Measurements from ENCODE around the gene SCYL1. TPM values are rescaled to one million over a fixed set of nuclear protein-coding genes. Genes with fewer than 3 reads are reported as not detected.

Gene SCYL1
- total and polyA plus RNA-seq, 4 donors: 33.7 to 62.0 (median 52.6) TPM

GRCh38 chr11:65503368-65503948 lies 21.4 kb upstream of the SCYL1 start:
- peak overlapping the region; percentile 67 to 100 (median 85) for H3K4me3 ChIP-seq (ENCODE audit: low read depth in 1 of 3, low read length in 3 of 3)
- peak overlapping the region; percentile 100 for H3K27ac ChIP-seq (ENCODE audit: low read depth in 1 of 2, low read length in 2 of 2)
- peaks cover 0 to 41% (median 21%) of the 10 kb centered on the region in 4 donors for H3K4me1 ChIP-seq (ENCODE audit: control insufficient read depth in 4 of 4, insufficient read depth in 4 of 4, low read length in 3 of 4)
- H3K36me3 ChIP-seq (ENCODE audit: control insufficient read depth in 4 of 4, insufficient read depth in 3 of 4, low read depth in 1 of 4, low read length in 3 of 4): peaks cover 8 to 48% (median 25%) of the 10 kb centered on the region in 4 donors
- WGBS: 9% methylated on average over 3 of the region's 3 CpGs
- H3K9me3 ChIP-seq (ENCODE audit: control insufficient read depth in 4 of 4, low read length in 3 of 4): no peaks in the 10 kb centered on the region
- TF ChIP-seq, protein P1, sequence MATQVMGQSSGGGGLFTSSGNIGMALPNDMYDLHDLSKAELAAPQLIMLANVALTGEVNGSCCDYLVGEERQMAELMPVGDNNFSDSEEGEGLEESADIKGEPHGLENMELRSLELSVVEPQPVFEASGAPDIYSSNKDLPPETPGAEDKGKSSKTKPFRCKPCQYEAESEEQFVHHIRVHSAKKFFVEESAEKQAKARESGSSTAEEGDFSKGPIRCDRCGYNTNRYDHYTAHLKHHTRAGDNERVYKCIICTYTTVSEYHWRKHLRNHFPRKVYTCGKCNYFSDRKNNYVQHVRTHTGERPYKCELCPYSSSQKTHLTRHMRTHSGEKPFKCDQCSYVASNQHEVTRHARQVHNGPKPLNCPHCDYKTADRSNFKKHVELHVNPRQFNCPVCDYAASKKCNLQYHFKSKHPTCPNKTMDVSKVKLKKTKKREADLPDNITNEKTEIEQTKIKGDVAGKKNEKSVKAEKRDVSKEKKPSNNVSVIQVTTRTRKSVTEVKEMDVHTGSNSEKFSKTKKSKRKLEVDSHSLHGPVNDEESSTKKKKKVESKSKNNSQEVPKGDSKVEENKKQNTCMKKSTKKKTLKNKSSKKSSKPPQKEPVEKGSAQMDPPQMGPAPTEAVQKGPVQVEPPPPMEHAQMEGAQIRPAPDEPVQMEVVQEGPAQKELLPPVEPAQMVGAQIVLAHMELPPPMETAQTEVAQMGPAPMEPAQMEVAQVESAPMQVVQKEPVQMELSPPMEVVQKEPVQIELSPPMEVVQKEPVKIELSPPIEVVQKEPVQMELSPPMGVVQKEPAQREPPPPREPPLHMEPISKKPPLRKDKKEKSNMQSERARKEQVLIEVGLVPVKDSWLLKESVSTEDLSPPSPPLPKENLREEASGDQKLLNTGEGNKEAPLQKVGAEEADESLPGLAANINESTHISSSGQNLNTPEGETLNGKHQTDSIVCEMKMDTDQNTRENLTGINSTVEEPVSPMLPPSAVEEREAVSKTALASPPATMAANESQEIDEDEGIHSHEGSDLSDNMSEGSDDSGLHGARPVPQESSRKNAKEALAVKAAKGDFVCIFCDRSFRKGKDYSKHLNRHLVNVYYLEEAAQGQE (IDR thresholded peaks at IDR 0.05): peak; percentile 4
- no peak for TF ChIP-seq NR2F2 (IDR thresholded peaks at IDR 0.05)
- no peaks in the 10 kb centered on the region for H3K27me3 ChIP-seq (ENCODE audit: control insufficient read depth in 4 of 4, insufficient read depth in 4 of 4, low read length in 3 of 4)
- DNase-seq (ENCODE audit: low spot score): no peak
- H3K9ac ChIP-seq (ENCODE audit: low read depth in 1 of 2, low read length in 2 of 2): peak overlapping the region; percentile 100

DNA sequence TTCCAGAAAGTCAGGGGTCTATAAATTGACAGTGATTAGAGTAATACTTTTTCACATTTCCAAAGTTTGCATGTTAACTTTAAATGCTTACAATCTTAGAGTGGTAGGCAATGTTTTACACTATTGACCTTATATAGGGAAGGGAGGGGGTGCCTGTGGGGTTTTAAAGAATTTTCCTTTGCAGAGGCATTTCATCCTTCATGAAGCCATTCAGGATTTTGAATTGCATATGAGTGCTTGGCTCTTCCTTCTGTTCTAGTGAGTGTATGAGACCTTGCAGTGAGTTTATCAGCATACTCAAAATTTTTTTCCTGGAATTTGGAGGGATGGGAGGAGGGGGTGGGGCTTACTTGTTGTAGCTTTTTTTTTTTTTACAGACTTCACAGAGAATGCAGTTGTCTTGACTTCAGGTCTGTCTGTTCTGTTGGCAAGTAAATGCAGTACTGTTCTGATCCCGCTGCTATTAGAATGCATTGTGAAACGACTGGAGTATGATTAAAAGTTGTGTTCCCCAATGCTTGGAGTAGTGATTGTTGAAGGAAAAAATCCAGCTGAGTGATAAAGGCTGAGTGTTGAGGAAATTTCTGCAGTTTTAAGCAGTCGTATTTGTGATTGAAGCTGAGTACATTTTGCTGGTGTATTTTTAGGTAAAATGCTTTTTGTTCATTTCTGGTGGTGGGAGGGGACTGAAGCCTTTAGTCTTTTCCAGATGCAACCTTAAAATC lies 20.8 kb upstream of the SCYL1 start:
- H3K4me1 ChIP-seq (ENCODE audit: control insufficient read depth in 4 of 4, insufficient read depth in 4 of 4, low read length in 3 of 4): peaks cover 0 to 41% (median 21%) of the 10 kb centered on the region in 4 donors
- peak overlapping the region; percentile 67 to 100 (median 85) for H3K4me3 ChIP-seq (ENCODE audit: low read depth in 1 of 3, low read length in 3 of 3)
- H3K9ac ChIP-seq (ENCODE audit: low read depth in 1 of 2, low read length in 2 of 2): peak overlapping the region; percentile 100
- WGBS: 3% methylated on average over 3 of the region's 3 CpGs
- peaks cover 8 to 48% (median 25%) of the 10 kb centered on the region in 4 donors for H3K36me3 ChIP-seq (ENCODE audit: control insufficient read depth in 4 of 4, insufficient read depth in 3 of 4, low read depth in 1 of 4, low read length in 3 of 4)
- H3K27ac ChIP-seq (ENCODE audit: low read depth in 1 of 2, low read length in 2 of 2): peak overlapping the region; percentile 94 to 100
- H3K27me3 ChIP-seq (ENCODE audit: control insufficient read depth in 4 of 4, insufficient read depth in 4 of 4, low read length in 3 of 4): no peaks in the 10 kb centered on the region
- TF ChIP-seq FOXA2 (IDR thresholded peaks at IDR 0.05): no peak
- peak; percentile 36 for TF ChIP-seq TAF1 (conservative IDR thresholded peaks at IDR 0.05)
- no peaks in the 10 kb centered on the region for H3K9me3 ChIP-seq (ENCODE audit: control insufficient read depth in 4 of 4, low read length in 3 of 4)
- no peak for DNase-seq (ENCODE audit: low spot score)

- H3K36me3 ChIP-seq (ENCODE audit: control insufficient read depth in 4 of 4, insufficient read depth in 3 of 4, low read depth in 1 of 4, low read length in 3 of 4): peaks cover 8 to 48% (median 25%) of the 10 kb centered on the region in 4 donors
- no peaks in the 10 kb centered on the region for H3K9me3 ChIP-seq (ENCODE audit: control insufficient read depth in 4 of 4, low read length in 3 of 4)
- H3K27me3 ChIP-seq (ENCODE audit: control insufficient read depth in 4 of 4, insufficient read depth in 4 of 4, low read length in 3 of 4): no peaks in the 10 kb centered on the region
- no peak for DNase-seq (ENCODE audit: low spot score)
- H3K4me1 ChIP-seq (ENCODE audit: control insufficient read depth in 4 of 4, insufficient read depth in 4 of 4, low read length in 3 of 4): peaks cover 0 to 41% (median 21%) of the 10 kb centered on the region in 4 donors
- peak overlapping the region; percentile 100 for H3K9ac ChIP-seq (ENCODE audit: low read depth in 1 of 2, low read length in 2 of 2)
- H3K27ac ChIP-seq (ENCODE audit: low read depth in 1 of 2, low read length in 2 of 2): peak overlapping the region; percentile 94 to 100
- H3K4me3 ChIP-seq (ENCODE audit: low read depth in 1 of 3, low read length in 3 of 3): peak overlapping the region in 2 of 3 donors; percentile 67 to 85
- 38% methylated on average over 8 of the region's 8 CpGs for WGBS
- no peak for TF ChIP-seq RXRA (IDR thresholded peaks at IDR 0.05)
- TF ChIP-seq GABPA (IDR thresholded peaks at IDR 0.05 in 1 of 2, conservative IDR thresholded peaks at IDR 0.05 in 1 of 2): no peak
- peak; percentile 11 for TF ChIP-seq TAF1 (conservative IDR thresholded peaks at IDR 0.05)
- no peak for TF ChIP-seq FOXA1 (IDR thresholded peaks at IDR 0.05)
- TF ChIP-seq FOXA2 (IDR thresholded peaks at IDR 0.05): no peak
- no peak for TF ChIP-seq NR2F2 (IDR thresholded peaks at IDR 0.05)
- TF ChIP-seq YY1 (IDR thresholded peaks at IDR 0.05): no peak
Observed at GRCh38 chr11:65504674-65505465, 20.0 kb upstream of the SCYL1 start.
